Esophagus squamous epithelium (tissue), 4 donors: ENCODE results near the gene ENPP1.

Source experiments
- CTCF ChIP-seq, 6 experiments: fragments of 450-650 bp in 4 of 6; fragments of 200-600 bp in 2 of 6; sonication (generic) in 2 of 6; IDR thresholded peaks; one replicate each; pipeline ENCODE4 v1.5.1; 2016 to 2019; ENCODE audit warnings: antibody characterized with exemption in 6 of 6, mild to moderate bottlenecking in 4 of 6, moderate library complexity in 4 of 6
- POLR2A ChIP-seq, 4 donors: fragments of 450-650 bp; IDR thresholded peaks; one replicate each; pipeline ENCODE4 v1.6.1; 2017; ENCODE audit warnings: antibody characterized with exemption in 4 of 4, mild to moderate bottlenecking in 4 of 4, moderate library complexity in 3 of 4

- TF ChIP-seq CTCF (IDR thresholded peaks at IDR 0.05) (no peak), POLR2A (IDR thresholded peaks at IDR 0.05) (no peak)
Measured at GRCh38 chr6:131795366-131795765, 12.5 kb upstream of the ENPP1 start.
